ENCODE data around the gene EFNB1. TPM values are rescaled to one million over a fixed set of nuclear protein-coding genes. Genes with fewer than 3 reads are reported as not detected.

The EFNB1 gene
- total RNA-seq, 1 donor from 2014 or later: 15.8 TPM

- intact Hi-C loops (cut with micrococcal nuclease): loop anchor here (5.0 to 10.0 kb wide), 3 partner anchors 238 to 560 kb away; no protein-coding TSS in a partner anchor
- DNase-seq (no peak), ATAC-seq (no peak)
Measured at GRCh38 chrX:68824565-68825125, 4.2 kb upstream of the EFNB1 start.

DNA sequence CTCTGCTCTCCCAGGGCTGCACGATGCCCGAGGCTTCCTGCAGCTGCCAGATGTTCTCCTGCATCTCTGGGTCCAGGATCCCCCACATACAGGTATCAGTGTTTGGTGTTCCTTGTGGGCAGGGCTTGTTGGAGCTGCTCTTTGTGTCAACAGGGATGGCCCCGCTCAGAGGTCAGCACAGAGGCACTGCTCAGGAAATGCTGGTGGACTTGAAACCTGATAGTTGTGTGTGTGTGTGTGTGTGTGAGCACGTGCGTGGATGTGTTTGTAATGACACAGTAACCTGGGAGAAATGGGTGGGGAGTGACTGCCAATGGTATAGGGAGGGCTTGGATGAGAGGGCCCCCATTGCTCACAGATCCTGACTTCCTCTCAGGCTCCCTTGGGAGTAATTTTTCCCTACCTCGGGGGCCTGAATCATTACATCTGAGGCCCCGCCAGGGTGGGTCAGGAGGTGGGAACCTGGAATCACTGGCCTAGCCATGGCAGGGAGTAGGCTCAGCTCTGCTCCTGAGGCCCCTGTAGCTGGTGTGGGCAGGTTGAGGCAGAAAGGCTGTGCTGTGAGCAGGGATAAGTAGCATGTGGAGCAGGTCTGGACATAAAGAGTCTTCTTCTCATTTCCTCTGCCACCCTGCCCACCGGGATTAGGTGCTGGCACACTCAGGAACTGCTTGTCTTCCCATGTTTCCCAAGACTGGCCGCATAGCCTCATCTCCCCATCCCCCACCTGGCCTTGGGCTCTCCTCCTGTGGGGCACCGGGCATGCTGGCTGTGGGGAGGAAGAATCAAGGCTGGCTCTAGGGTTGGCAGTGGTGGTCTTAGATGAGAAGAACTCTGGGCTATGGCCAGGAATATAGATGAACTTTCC lies 2.5 kb upstream of the EFNB1 start:
- ATAC-seq: no peak
- DNase-seq: no peak
- intact Hi-C loops (cut with micrococcal nuclease): loop anchor here (5.0 to 10.0 kb wide), 3 partner anchors 236 to 558 kb away; no protein-coding TSS in a partner anchor

- ATAC-seq (no peak), DNase-seq (no peak)
- intact Hi-C loops (cut with micrococcal nuclease): loop anchor here (5.0 to 10.0 kb wide), 3 partner anchors 235 to 558 kb away; no protein-coding TSS in a partner anchor
Measured at GRCh38 chrX:68827256-68827655, 1.6 kb upstream of the EFNB1 start.

DNA sequence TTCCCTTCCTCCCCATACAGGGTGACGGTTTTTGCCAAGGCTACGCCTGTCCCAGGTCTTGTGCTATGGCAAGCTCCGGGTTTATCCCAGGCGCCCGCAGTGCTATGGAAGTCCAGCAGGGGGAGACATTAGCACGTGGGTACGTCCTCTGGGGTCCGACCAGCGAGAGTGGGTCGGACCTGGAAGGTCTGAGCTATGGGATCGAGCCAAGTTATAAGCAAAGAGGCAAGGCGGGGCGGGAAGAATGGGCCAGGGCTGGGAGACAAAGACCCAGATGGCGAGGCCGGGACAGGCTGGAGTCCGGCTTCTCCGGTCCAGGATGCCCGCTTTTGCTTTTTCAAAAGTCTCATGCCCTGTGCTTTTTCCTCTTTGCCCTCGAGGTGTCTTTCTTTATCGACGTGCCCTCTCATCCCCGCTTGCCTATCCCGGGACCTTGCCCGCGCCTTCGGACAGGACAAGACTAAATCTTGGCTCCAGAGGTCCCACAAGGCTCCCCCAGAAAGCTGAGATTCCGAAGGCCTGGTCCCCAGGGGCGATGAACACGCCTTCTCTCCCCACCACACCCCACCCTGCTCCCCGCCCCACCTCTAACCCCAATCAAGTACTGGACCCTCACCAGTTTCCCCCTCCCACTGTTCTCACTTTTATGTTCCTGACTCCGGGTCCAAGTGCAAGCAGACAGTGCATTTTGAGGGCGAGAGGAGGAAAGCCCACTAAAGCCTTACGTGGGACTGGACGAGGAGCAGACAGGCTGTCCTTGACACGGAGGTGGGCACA lies 785 bp upstream of the EFNB1 start:
- ATAC-seq: peak; percentile 68
- DNase-seq: peak; percentile 87
- intact Hi-C loops (cut with micrococcal nuclease): loop anchor here (5.0 to 10.0 kb wide), 3 partner anchors 234 to 557 kb away; no protein-coding TSS in a partner anchor

DNA sequence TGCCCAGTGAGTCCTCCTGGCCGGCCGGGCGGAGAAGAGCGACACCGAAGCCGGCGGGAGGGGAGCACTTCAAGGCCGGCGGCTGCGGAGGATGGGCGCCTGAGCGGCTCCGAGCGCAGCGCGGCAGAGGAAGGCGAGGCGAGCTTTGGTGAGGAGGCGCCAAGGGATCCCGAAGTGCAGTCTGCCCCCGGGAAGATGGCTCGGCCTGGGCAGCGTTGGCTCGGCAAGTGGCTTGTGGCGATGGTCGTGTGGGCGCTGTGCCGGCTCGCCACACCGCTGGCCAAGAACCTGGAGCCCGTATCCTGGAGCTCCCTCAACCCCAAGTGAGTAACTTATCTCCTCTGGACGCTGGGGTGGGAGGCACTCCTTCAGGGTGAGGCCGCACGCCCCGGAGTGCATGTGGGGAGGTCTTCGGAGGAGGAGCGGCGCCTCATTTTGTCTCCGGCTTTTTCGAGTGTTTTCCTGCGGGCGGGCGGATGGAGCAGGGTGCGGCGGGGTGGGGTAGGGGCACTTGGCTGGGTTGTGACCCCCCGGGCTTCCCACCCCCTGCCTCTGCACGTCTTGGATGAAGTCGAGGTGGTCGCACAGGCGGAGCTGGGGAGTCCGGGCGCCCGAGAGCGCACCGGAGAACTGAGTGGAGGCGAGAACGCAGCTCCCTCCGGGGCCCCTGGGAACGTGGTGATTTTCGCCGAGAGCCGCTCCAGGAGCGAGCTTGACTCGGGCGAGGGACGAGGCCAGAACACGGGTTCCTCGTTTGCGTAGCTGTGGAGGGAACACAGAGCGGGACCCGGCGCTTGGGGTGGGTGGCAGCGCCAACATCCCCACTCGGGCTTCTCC lies 979 bp downstream of the EFNB1 start:
- intact Hi-C loops (cut with micrococcal nuclease): loop anchor here (5.0 to 10.0 kb wide), 5 partner anchors 65 to 555 kb away; no protein-coding TSS in a partner anchor
- ATAC-seq (peak; percentile 24), DNase-seq (peak; percentile 54)

DNA sequence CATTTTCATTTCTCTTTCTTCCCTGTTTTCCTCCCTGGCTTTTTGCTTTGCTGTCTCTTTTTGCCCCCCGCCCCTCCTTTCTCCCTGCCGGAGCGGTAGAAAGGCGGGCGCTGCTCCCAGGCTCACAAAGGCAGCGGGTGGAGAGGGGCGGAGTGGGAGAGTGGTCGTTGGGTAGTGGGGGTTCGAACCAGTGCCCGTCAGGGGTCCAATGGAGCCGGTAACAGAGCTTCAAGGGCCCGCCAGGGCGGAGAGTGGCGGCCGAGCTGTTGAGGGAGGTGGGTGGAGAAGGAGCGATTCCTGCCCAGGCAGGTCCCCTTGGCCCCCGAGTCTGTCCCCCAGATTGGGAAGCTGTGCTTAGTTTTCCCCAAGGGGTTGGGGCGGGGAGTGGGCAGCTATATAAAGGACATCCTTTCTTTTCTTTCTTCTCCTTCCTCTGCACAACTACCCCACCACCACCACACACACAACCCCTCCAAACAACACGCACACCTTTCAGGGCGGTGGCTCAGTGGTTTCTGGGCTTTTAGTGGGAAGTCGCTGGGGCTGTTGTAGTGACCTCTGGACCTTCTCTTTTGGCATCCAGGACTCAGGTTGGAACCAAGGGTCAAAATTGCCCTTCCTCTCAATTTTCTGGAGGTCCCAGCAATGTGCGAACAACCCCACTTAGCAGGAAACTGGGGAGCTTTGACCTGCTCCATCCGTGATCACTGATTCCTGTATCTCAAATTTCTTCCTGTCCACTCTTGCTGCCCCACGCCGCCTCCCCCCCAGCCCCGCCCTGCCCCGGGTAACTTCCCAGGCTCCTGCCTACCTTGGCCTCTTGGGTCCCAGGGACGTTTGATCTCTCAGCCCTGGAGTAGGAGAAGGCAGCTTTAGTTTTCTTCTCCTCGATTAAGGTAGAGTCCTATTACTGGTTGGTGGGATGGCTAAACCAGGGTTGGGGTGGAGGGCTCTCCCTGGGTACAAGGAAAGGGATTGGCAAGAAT lies 1.9 kb downstream of the EFNB1 start:
- ATAC-seq (no peak), DNase-seq (no peak)
- intact Hi-C loops (cut with micrococcal nuclease): loop anchor here (5.0 to 10.0 kb wide), 2 partner anchors 64 to 107 kb away; no protein-coding TSS in a partner anchor

DNA sequence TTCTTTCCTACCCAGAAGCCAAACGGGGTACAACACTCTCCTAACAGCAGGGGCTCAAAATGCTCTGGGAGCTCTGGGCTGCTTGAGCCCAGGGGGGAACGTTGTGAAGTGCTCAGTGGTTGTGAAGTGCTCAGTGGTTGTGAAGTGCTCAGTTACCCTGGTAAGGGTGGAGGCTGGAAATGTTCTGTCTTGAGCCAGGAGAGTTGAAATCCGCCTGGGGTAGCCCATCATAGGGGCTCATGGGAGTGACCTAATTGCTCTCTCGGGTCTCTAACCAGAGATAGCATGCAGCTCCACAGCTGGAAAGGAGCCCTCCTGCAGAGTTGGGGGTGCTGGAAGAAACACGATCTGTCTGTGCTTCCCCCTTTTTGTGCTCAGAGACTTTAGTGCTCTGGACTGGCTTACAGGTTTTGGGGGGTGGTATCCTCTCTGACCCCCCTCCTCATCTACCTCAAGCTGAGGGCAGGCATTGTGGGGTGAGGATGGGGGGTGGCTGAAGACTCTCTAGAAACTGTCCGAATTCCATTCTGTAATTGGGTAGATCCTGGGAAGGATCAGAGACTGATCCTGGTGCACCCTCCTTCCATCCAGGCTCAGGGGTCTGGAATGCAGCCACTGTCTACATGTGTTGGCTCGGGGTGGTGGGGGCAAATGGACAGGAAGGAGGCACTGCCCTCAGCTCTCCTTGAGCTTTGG lies 2.7 kb downstream of the EFNB1 start:
- intact Hi-C loops (cut with micrococcal nuclease): loop anchor here (5.0 to 10.0 kb wide), 2 partner anchors 63 to 106 kb away; no protein-coding TSS in a partner anchor
- no peak for DNase-seq
- ATAC-seq: no peak

GRCh38 chrX:68832101-68832416 lies 3.2 kb downstream of the EFNB1 start:
- peak; percentile 29 for ATAC-seq
- intact Hi-C loops (cut with micrococcal nuclease): loop anchor here (5.0 to 10.0 kb wide), 2 partner anchors 63 to 105 kb away; no protein-coding TSS in a partner anchor
- peak; percentile 56 for DNase-seq

DNA sequence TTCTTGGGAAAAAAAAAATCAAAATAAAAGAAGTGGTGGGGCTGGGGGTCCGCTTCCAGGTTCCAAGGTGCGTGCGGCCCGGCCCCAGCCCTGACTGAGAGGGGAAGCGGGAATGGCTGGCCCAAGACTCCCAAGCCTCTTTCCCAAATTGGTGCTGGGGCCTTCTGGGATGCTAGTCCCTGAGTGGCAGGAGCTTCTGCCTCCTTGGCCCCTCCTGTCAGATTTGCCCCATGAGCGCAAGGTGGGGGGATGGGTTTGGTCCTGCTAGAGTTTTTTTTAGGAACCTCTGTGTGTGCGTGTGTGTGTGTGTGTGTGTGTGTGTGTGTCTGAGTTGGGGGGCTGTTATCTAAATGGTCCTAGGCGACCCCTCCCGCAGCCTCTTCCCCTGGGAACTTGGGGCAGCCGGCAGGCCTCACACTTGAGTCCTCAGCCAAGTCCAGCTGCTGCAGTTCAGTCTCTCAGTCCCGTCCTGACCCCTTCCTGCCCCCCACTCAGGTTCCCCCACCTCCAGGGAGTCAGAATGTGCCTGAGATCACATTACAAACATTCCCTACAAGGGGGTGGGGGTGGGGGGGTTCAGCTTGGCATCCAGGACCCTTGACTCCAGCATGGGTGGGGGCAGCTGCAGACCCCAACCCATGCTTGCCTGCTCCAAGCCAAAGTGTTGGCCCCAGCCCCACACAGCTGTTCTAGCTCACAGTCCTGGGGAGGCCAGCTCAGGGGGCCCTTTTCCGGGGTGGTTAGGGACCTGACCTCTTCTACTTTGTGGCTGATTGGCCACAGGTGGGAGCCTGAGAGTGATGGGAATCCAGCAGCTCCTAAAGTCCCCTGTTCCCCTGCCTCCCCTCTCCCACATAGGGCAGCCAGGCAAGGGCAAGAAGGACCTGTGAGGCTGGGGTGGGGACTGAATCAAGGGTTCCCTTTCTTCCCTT lies 4.0 kb downstream of the EFNB1 start:
- intact Hi-C loops (cut with micrococcal nuclease): loop anchor here (5.0 to 10.0 kb wide), 2 partner anchors 62 to 105 kb away; no protein-coding TSS in a partner anchor
- ATAC-seq (no peak), DNase-seq (no peak)

DNA sequence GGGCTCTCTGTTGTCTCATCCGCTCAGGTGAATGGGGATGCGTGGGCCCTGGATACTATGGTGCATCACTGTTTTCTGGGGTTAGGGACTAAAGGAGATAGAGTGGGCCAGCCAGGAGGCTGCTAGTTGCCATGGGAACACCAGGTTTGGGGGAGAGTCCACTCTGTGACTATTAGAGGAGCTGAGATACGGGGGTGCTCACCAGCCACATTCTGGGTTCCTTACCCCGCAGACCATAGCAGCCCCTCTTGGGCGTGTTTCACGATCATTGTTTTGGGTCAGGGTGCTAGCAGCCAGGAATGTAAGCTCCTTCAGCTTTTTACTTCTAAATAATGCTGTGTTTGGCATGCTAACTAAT lies 4.6 kb downstream of the EFNB1 start:
- ATAC-seq: no peak
- DNase-seq: no peak
- intact Hi-C loops (cut with micrococcal nuclease): loop anchor here (5.0 to 10.0 kb wide), 2 partner anchors 61 to 104 kb away; no protein-coding TSS in a partner anchor

DNA sequence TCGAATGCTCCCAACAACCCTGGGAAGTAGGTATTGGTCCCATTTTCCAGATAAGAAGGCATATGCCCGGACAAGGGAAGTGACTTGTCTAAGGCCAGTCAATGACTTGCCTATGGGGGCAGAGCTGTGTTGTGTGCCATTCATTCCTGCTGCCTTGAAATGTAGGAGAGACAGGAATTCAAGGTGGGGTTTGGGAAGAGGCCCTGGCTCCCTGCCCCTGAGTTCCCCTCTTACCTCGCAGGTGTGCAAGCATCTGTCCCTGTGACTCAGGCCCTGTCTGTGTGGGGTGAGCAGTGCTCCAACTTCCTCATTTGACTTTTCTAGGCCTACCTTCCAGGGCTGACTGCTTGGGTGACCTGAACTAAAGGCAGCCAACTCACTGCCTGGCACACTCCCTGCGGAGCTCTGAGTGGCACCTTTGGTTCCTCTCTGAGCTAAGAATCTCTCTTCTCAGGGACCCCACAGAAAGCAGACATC lies 5.1 kb downstream of the EFNB1 start:
- no peak for ATAC-seq
- DNase-seq: no peak
- intact Hi-C loops (cut with micrococcal nuclease): loop anchor here (5.0 to 10.0 kb wide), 2 partner anchors 61 to 103 kb away; no protein-coding TSS in a partner anchor

DNA sequence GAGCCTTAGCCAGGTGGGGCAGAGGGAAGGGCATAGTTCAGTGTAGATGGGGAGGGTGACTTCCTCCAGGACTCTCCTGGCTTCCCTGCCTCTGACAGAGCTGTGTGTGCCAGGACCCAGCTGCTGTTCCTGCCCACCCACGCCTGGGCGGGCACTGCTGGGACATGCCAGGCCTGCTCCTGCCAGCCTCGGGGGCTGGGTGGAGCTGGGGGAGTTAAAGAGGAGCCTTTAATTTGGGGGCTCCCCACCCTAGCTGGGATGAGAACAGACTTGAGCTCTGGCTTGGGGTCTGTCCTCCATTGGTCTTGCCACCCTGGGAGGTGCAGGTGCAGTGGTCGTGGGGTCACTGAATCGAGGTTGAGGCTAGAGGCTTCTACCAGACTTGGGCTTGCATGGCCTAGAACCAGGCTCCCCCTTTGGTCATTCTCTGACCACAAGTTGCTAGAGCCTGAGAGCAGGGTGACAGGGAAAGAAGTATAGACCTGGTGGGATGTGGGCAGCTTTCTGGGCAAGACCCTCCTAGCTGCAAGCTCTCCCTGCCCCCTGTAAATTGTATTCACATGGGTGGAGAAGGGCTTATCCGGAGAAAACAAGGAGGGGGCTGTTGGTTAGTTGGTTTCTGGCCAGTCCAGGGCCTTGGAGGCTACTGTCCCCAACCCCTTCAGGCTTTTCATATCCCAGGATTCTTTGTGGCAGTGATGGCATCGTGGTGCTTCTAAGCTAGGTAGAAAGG lies 5.7 kb downstream of the EFNB1 start:
- no peak for DNase-seq
- intact Hi-C loops (cut with micrococcal nuclease): loop anchor here (5.0 to 10.0 kb wide), 2 partner anchors 60 to 103 kb away; no protein-coding TSS in a partner anchor
- no peak for ATAC-seq

- intact Hi-C loops (cut with micrococcal nuclease): loop anchor here (10.0 kb wide), 1 partner anchor 60 kb away; no protein-coding TSS in a partner anchor
- DNase-seq (no peak), ATAC-seq (no peak)
Measured at GRCh38 chrX:68835104-68835442, 6.3 kb downstream of the EFNB1 start.

- no peak for DNase-seq
- ATAC-seq: no peak
- intact Hi-C loops (cut with micrococcal nuclease): loop anchor here (10.0 kb wide), 1 partner anchor 59 kb away; no protein-coding TSS in a partner anchor
Measured at GRCh38 chrX:68835468-68835867, 6.6 kb downstream of the EFNB1 start.

- intact Hi-C loops (cut with micrococcal nuclease): loop anchor here (10.0 kb wide), 1 partner anchor 58 kb away; no protein-coding TSS in a partner anchor
- ATAC-seq (no peak), DNase-seq (no peak)
Measured at GRCh38 chrX:68837119-68837518, 8.3 kb downstream of the EFNB1 start.
